HepG2 (cell line): ENCODE measurements around the gene SLC26A5. TPM values are rescaled to one million over a fixed set of nuclear protein-coding genes. Genes with fewer than 3 reads are reported as not detected.
A peak's percentile ranks its signal among the peaks of the same experiment; 100 is the strongest.

Experiments
- ATAC-seq: fragments of 200-7000 bp; cut with Tn5 transposase; 3 replicates; pipeline ENCODE4 v1.9.1; 2020; ENCODE audit warnings: mild to moderate bottlenecking, moderate library complexity
- BruUV-seq: library from RNA; stranded (reverse); fragments of 400-500 nt; replicated peaks from 2 replicates; lab custom pipeline; 2021; lab: Mats Ljungman, UMichigan
- CTCF ChIA-PET: fragments of 300-600 bp; formaldehyde crosslinking; extraction: SDS; loops from one replicate; lab custom pipeline; 2021; ENCODE audit warnings: low total read pairs, inconsistent platforms, low intra/inter-chr PET ratio; lab: Yijun Ruan, JAX
- POLR2A ChIA-PET: fragments of 350-600 bp; sonication (Branson Sonifier 250); formaldehyde crosslinking; loops from one replicate; lab custom pipeline; 2020; ENCODE audit warnings: antibody characterized with exemption, inconsistent platforms; lab: Yijun Ruan, JAX
- DNase-seq: peaks from one replicate; pipeline ENCODE4 v3.0.0-alpha.2; 2015; ENCODE audit warnings: low spot score
- FAIRE-seq: peaks from 3 replicates; lab custom pipeline; 2011; peaks lifted over from hg19 to GRCh38; lab: Jason Lieb, UNC
- H2AFZ ChIP-seq: one replicate; pipeline ENCODE4 v1.6.1; 2011; ENCODE audit warnings: low read length, inconsistent platforms
- H3K27ac ChIP-seq: fragments of 300-600 bp; 3 replicates; pipeline ENCODE4 v1.8.0; 2011; ENCODE audit warnings: mixed run types, mild to moderate bottlenecking, mixed read lengths, low read length, inconsistent platforms; ENCODE audit not compliant: insufficient read depth; ENCODE audit errors: extremely low read length
- H3K27me3 ChIP-seq, 2 experiments: fragments of 200-600 bp in 1 of 2; 2 replicates in 1 of 2; 3 replicates in 1 of 2; pipeline versions ENCODE4 v1.6.0 to v1.8.0; 2011; ENCODE audit warnings: low read length in 2 of 2, mild to moderate bottlenecking in 2 of 2, moderate library complexity in 2 of 2, inconsistent platforms in 1 of 2; ENCODE audit not compliant: insufficient read depth in 2 of 2, control insufficient read depth in 1 of 2
- H3K36me3 ChIP-seq, 2 experiments: fragments of 200-600 bp in 1 of 2; replicated peaks in 1 of 2; 2 replicates in 1 of 2; 3 replicates in 1 of 2; pipeline versions ENCODE4 v1.5.1 to v1.8.0; 2011; ENCODE audit warnings: low read length in 2 of 2, inconsistent platforms in 1 of 2; ENCODE audit not compliant: insufficient read depth in 2 of 2, control insufficient read depth in 1 of 2
- H3K4me1 ChIP-seq: 2 replicates; pipeline ENCODE4 v1.5.1; 2012; ENCODE audit warnings: low read length, inconsistent platforms; ENCODE audit not compliant: insufficient read depth
- H3K4me2 ChIP-seq: 2 replicates; pipeline ENCODE4 v1.6.0; 2011; ENCODE audit warnings: low read depth, low read length, inconsistent platforms
- H3K4me3 ChIP-seq, 3 experiments: fragments of 200-600 bp in 1 of 3; sonication (generic), shearing (Covaris generic) in 1 of 3; replicated peaks in 1 of 3; 2 replicates each; pipeline ENCODE4 v1.5.1; 2011 to 2016; ENCODE audit warnings: low read length in 3 of 3, inconsistent platforms in 2 of 3, low read depth in 2 of 3, mild to moderate bottlenecking in 2 of 3, control low read depth in 1 of 3, mixed read lengths in 1 of 3; ENCODE audit not compliant: insufficient read depth in 1 of 3
- H3K79me2 ChIP-seq: one replicate; pipeline ENCODE4 v1.6.1; 2011; ENCODE audit warnings: low read length, inconsistent platforms; ENCODE audit not compliant: insufficient read depth
- H3K9ac ChIP-seq: 2 replicates; pipeline ENCODE4 v1.6.0; 2011; ENCODE audit warnings: mild to moderate bottlenecking, low read depth, low read length, inconsistent platforms; ENCODE audit not compliant: insufficient read depth
- H3K9me3 ChIP-seq: 2 replicates; pipeline ENCODE4 v1.5.1; 2012; ENCODE audit warnings: mild to moderate bottlenecking, low read length
- H4K20me1 ChIP-seq: 2 replicates; pipeline ENCODE4 v1.6.0; 2011; ENCODE audit warnings: inconsistent platforms, mild to moderate bottlenecking, low read length, moderate library complexity; ENCODE audit not compliant: insufficient read depth
- PAX8 ChIP-seq: sonication (generic); formaldehyde crosslinking; IDR thresholded peaks from 2 replicates; pipeline ENCODE4 v1.8.0; 2022; ENCODE audit warnings: mild to moderate bottlenecking, missing genetic modification reagents, borderline replicate concordance
- RBM22 ChIP-seq: fragments of 200-400 bp; formaldehyde crosslinking; optimal IDR thresholded peaks from 2 replicates; pipeline ENCODE3; 2017; ENCODE audit warnings: mild to moderate bottlenecking, low read length, moderate library complexity
- ZNF747 ChIP-seq: sonication (generic); formaldehyde crosslinking; IDR thresholded peaks from 2 replicates; pipeline ENCODE4 v1.8.1; 2023; ENCODE audit warnings: missing genetic modification reagents, mild to moderate bottlenecking, borderline replicate concordance
- WGBS: methylation state at CpG from one replicate; pipeline ENCODE4 v1.1.6; 2017; ENCODE audit warnings: low lambda C conversion rate; 5-methylcytosine and 5-hydroxymethylcytosine counted together
- in situ Hi-C: cut with HindIII; loops from 2 replicates; pipeline ENCODE4 v1.10.0; 2017; ENCODE audit warnings: low pct_unique_long_range_greater_than_20kb; ENCODE audit not compliant: extremely low pct_ligation_motif_present
- intact Hi-C: fragments of 100-400 bp; cut with micrococcal nuclease; formaldehyde crosslinking; loops from one replicate; pipeline ENCODE4 v1.10.0; 2022; ENCODE audit not compliant: unreplicated experiment
- polyA plus RNA-seq, 8 experiments: library from polyadenylated mRNA; depleted of rRNA in 3 of 8; stranded (reverse) in 7 of 8; unstranded in 1 of 8; fragments of >200 nt; fragmentation: Illumina TruSeq in 4 of 8; extraction: Trizol in 4 of 8; gene quantifications; 2 replicates each; pipeline versions ENCODE4 v1.2.1 to v1.2.3, GENCODE V29; 2011 to 2016; ENCODE audit warnings: low read depth in 4 of 8, missing spikeins in 1 of 8, mixed read lengths in 1 of 8; ENCODE audit not compliant: insufficient read depth in 1 of 8
- total RNA-seq, 5 experiments: library from RNA; depleted of rRNA; stranded (reverse); fragments of >200 nt; fragmentation: Illumina TruSeq; extraction: Trizol; gene quantifications; 2 replicates each; pipeline ENCODE4 v1.2.3, GENCODE V29; 2016; ENCODE audit warnings: low read depth in 1 of 5
- TF ChIP-seq, protein P1 (sequence below): sonication (generic); formaldehyde crosslinking; IDR thresholded peaks from 2 replicates; pipeline ENCODE4 v1.4.0; 2020; ENCODE audit warnings: missing genetic modification reagents
- TF ChIP-seq, protein P2 (sequence below): sonication (generic); formaldehyde crosslinking; IDR thresholded peaks from 2 replicates; pipeline ENCODE4 v1.4.0; 2020; ENCODE audit warnings: missing genetic modification reagents

Gene SLC26A5
- total and polyA plus RNA-seq, 2 of the 13 experiments (the other 11 are each of a cell fraction or from before 2014, with no cell fraction given) = 0.08 to 0.11 TPM

DNA sequence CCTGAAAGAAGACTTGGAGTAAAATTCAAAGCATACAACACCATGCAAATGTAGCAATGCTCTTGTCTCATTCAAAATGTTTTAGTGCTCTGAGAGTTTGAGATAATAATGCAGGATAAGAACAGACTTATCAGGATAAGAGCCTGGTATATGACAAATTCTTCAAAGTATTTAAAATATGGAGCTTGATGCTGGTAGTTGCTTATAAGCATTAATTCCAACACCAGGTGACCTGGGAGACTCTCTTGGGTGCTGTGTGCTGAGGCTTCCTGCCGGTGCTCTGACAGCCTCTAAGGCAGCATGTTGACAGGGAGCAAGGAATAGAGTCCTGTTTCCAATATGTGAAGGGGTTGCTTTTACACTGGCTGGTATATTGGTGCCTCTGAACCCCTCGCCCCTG is 34.8 kb upstream of the SLC26A5 start (continued):
- TF ChIP-seq PAX8 (CRISPR knock-in tag) = no peak
- TF ChIP-seq, protein P1, sequence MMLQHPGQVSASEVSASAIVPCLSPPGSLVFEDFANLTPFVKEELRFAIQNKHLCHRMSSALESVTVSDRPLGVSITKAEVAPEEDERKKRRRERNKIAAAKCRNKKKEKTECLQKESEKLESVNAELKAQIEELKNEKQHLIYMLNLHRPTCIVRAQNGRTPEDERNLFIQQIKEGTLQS (CRISPR knock-in tag) = no peak
- TF ChIP-seq, protein P2, sequence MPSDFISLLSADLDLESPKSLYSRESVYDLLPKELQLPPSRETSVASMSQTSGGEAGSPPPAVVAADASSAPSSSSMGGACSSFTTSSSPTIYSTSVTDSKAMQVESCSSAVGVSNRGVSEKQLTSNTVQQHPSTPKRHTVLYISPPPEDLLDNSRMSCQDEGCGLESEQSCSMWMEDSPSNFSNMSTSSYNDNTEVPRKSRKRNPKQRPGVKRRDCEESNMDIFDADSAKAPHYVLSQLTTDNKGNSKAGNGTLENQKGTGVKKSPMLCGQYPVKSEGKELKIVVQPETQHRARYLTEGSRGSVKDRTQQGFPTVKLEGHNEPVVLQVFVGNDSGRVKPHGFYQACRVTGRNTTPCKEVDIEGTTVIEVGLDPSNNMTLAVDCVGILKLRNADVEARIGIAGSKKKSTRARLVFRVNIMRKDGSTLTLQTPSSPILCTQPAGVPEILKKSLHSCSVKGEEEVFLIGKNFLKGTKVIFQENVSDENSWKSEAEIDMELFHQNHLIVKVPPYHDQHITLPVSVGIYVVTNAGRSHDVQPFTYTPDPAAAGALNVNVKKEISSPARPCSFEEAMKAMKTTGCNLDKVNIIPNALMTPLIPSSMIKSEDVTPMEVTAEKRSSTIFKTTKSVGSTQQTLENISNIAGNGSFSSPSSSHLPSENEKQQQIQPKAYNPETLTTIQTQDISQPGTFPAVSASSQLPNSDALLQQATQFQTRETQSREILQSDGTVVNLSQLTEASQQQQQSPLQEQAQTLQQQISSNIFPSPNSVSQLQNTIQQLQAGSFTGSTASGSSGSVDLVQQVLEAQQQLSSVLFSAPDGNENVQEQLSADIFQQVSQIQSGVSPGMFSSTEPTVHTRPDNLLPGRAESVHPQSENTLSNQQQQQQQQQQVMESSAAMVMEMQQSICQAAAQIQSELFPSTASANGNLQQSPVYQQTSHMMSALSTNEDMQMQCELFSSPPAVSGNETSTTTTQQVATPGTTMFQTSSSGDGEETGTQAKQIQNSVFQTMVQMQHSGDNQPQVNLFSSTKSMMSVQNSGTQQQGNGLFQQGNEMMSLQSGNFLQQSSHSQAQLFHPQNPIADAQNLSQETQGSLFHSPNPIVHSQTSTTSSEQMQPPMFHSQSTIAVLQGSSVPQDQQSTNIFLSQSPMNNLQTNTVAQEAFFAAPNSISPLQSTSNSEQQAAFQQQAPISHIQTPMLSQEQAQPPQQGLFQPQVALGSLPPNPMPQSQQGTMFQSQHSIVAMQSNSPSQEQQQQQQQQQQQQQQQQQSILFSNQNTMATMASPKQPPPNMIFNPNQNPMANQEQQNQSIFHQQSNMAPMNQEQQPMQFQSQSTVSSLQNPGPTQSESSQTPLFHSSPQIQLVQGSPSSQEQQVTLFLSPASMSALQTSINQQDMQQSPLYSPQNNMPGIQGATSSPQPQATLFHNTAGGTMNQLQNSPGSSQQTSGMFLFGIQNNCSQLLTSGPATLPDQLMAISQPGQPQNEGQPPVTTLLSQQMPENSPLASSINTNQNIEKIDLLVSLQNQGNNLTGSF = no peak

DNA sequence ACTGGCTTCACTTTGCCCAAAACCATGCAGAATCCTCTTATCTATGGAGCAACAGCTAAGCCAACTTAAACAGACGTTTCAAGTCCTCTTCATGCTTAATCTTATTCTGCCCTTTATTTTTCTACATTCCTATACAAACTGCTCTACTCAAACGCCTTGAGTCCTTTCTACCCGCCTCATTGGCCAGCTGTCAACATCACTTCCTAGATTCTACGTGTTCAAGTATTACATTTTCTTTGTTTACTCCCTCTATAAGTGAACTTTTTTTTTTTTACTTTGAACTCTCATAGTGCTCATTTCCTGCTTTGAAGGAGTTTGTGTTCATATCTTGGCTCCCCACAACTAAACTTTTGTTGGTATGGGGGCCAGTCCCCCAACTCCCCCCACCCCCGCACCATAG is 28.9 kb upstream of the SLC26A5 start:
- Histone ChIP-seq H2AFZ (no peak overlapping the region), H3K4me3 (no peak overlapping the region), H3K9me3 (no peaks in the 10 kb centered on the region), H3K79me2 (no peaks in the 10 kb centered on the region), H3K27ac (no peak overlapping the region), H3K4me2 (no peak overlapping the region), H4K20me1 (0 out of 2 replicates have a peak, but pooled peaks cover 1% of the 10 kb centered on the region), H3K27me3 (no peaks in the 10 kb centered on the region; a peak in 1 of 5 replicates), H3K4me1 (no peaks in the 10 kb centered on the region), H3K9ac (no peak overlapping the region), H3K36me3 (0 out of 5 replicates have a peak, but pooled peaks cover 0 to 3% of the 10 kb centered on the region in 2 experiments)
- ATAC-seq (no peak), DNase-seq (no peak), FAIRE-seq (no peak)
- WGBS = 61% methylated on average over 5 of the region's 5 CpGs
- no TSS peak for BruUV-seq
- intact Hi-C loops (no loop called here), in situ Hi-C loops (no loop called here)
- ChIA-PET CTCF (no interaction called here), POLR2A (no interaction called here)
- peak; percentile 23 for TF ChIP-seq RBM22
- TF ChIP-seq ZNF747 (CRISPR knock-in tag) = no peak
